Natural killer cell (primary cell): ENCODE results near the gene SIRT6. TPM values are rescaled to one million over a fixed set of nuclear protein-coding genes. Genes with fewer than 3 reads are reported as not detected.

Experiments
- ATAC-seq, 3 donors: fragments of 150-1000 bp in 2 of 3; fragments of 200-7000 bp in 1 of 3; cut with Tn5 transposase; 1 replicate in 1 of 3; 2 replicates in 2 of 3; pipeline ENCODE4 v1.10.0; 2021; ENCODE audit warnings: mild to moderate bottlenecking in 2 of 3, moderate library complexity in 2 of 3
- DNase-seq, 2 donors: peaks; one replicate each; pipeline versions ENCODE4 v3.0.0 to v3.0.0-alpha.2; 2013 to 2021; ENCODE audit warnings: mixed read lengths in 1 of 2
- H3K27ac ChIP-seq: one replicate; pipeline ENCODE4 v1.5.1; 2013; ENCODE audit warnings: mild to moderate bottlenecking, low read length
- H3K27me3 ChIP-seq: one replicate; pipeline ENCODE4 v1.6.1; 2013; ENCODE audit warnings: low read length; ENCODE audit not compliant: control insufficient read depth, insufficient read depth
- H3K36me3 ChIP-seq: one replicate; pipeline ENCODE4 v1.6.1; 2013; ENCODE audit warnings: low read length; ENCODE audit not compliant: control insufficient read depth, insufficient read depth
- H3K4me1 ChIP-seq: one replicate; pipeline ENCODE4 v1.6.1; 2013; ENCODE audit warnings: low read length; ENCODE audit not compliant: control insufficient read depth, insufficient read depth
- H3K4me3 ChIP-seq: one replicate; pipeline ENCODE4 v1.5.1; 2013; ENCODE audit warnings: low read length
- H3K9me3 ChIP-seq: one replicate; pipeline ENCODE4 v1.6.1; 2013; ENCODE audit warnings: low read length; ENCODE audit not compliant: control insufficient read depth, insufficient read depth
- H3K27ac Mint-ChIP-seq, 2 donors: one replicate each; pipeline ENCODE4 v1.8.0; 2022; ENCODE audit warnings: mild to moderate bottlenecking in 2 of 2, mixed read lengths in 2 of 2, moderate library complexity in 1 of 2
- H3K27me3 Mint-ChIP-seq, 2 donors: one replicate each; pipeline ENCODE4 v1.8.0; 2022; ENCODE audit warnings: low read depth in 2 of 2, mixed read lengths in 2 of 2
- H3K36me3 Mint-ChIP-seq: one replicate; pipeline ENCODE4 v1.8.0; 2022; ENCODE audit warnings: mixed read lengths
- H3K4me1 Mint-ChIP-seq, 2 donors: one replicate each; pipeline ENCODE4 v1.8.0; 2022; ENCODE audit warnings: mixed read lengths in 2 of 2
- H3K4me3 Mint-ChIP-seq: one replicate; pipeline ENCODE4 v1.8.0; 2022; ENCODE audit warnings: mild to moderate bottlenecking, moderate library complexity, mixed read lengths
- H3K9me3 Mint-ChIP-seq, 2 donors: one replicate each; pipeline ENCODE4 v1.8.0; 2022; ENCODE audit warnings: mixed read lengths in 2 of 2
- CTCF ChIP-seq: fragments of 200-600 bp; IDR thresholded peaks from one replicate; pipeline ENCODE4 v1.8.0; 2022; ENCODE audit warnings: antibody characterized with exemption
- WGBS: methylation state at CpG from one replicate; pipeline ENCODE4 v1.1.7; 2013; ENCODE audit warnings: missing lambda C conversion rate; ENCODE audit not compliant: insufficient coverage; 5-methylcytosine and 5-hydroxymethylcytosine counted together
- intact Hi-C: fragments of 100-400 bp; cut with micrococcal nuclease; formaldehyde crosslinking; loops from one replicate; pipeline ENCODE4 v1.14.2; 2022
- total RNA-seq, 4 donors: library from RNA; stranded (reverse); fragments of 120-200 nt in 1 of 4; gene quantifications; one replicate each; pipeline versions ENCODE4 v1.2.3 to v1.2.4, GENCODE V29; 2013 to 2022

Gene SIRT6
- total RNA-seq, 3 donors from 2014 or later (not counting 1 experiment from before 2014, with no cell fraction given), result 29.5 to 37.4 (median 30.5) TPM

DNA sequence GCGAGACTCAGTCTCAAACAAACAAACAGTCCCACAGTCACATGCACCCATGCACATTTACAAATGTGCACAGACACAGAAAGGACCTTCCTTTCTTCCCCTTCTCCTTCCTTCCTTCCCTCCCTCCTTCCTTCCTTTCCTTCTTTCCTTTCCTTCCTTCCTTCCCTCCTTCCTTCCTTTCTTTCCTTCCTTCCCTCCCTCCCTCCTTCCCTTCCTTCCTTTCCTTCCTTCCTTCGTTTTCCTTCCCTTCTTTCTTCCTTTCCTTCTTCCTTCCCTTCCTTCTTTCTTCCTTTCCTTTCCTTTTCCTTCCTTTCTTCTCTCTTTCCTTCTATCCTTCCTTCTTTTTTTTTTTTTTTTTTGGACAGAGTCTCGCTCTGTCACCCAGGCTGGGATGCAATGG, 30.8 kb upstream of the SIRT6 start:
- DNase-seq, result no peak

DNA sequence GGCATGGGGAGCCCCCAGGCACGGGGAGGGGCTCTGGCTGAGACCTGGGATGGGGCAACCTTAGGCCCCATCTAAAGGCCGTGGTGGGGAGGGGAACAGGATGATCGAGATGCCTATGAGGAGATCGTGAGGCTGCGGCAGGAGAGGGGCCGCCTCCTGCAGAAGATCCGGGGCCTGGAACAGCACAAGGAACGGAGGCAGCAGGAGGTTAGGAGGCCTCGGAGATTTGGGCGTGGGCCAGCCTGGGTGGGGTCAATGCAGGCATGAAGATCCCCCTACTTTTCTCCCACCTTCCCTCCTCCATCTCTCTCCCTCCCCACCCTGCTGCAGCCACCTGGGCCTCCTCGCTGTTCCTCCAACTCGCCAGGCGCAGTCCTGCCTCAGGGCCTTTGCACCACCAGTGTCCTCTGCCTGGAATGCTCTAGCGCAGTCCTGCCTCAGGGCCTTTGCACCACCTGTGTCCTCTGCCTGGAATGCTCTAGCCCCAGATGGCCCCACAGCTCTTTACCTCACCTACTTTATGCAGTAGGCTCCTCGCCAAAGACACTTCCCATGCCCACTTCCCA, 27.9 kb upstream of the SIRT6 start:
- WGBS, result 91% methylated on average over 15 of the region's 15 CpGs
- H3K4me1 Mint-ChIP-seq, result peaks cover 11 to 18% of the 10 kb centered on the region in 2 donors
- ATAC-seq, result no peak

More for the DNA sequence above, 30.8 kb upstream of the SIRT6 start:
- no peak for ATAC-seq
- no peaks in the 10 kb centered on the region for H3K36me3 ChIP-seq
- H3K9me3 ChIP-seq, result peaks cover 7% of the 10 kb centered on the region
- peaks cover 12% of the 10 kb centered on the region for H3K4me1 ChIP-seq
- H3K27ac Mint-ChIP-seq, result no peak overlapping the region
- H3K27me3 Mint-ChIP-seq, result peaks cover 0 to 4% of the 10 kb centered on the region in 2 donors
- peaks cover 11 to 18% of the 10 kb centered on the region in 2 donors for H3K4me1 Mint-ChIP-seq
- TF ChIP-seq CTCF, result no peak
- whole genome bisulfite sequencing, result 64% methylated on average over 3 of the region's 3 CpGs
- H3K4me3 Mint-ChIP-seq, result no peak overlapping the region
- H3K27ac ChIP-seq, result no peak overlapping the region
- H3K36me3 Mint-ChIP-seq, result no peaks in the 10 kb centered on the region
- intact Hi-C loops, result no loop called here
- no peaks in the 10 kb centered on the region for H3K9me3 Mint-ChIP-seq
- H3K27me3 ChIP-seq, result no peaks in the 10 kb centered on the region
- no peak overlapping the region for H3K4me3 ChIP-seq

DNA sequence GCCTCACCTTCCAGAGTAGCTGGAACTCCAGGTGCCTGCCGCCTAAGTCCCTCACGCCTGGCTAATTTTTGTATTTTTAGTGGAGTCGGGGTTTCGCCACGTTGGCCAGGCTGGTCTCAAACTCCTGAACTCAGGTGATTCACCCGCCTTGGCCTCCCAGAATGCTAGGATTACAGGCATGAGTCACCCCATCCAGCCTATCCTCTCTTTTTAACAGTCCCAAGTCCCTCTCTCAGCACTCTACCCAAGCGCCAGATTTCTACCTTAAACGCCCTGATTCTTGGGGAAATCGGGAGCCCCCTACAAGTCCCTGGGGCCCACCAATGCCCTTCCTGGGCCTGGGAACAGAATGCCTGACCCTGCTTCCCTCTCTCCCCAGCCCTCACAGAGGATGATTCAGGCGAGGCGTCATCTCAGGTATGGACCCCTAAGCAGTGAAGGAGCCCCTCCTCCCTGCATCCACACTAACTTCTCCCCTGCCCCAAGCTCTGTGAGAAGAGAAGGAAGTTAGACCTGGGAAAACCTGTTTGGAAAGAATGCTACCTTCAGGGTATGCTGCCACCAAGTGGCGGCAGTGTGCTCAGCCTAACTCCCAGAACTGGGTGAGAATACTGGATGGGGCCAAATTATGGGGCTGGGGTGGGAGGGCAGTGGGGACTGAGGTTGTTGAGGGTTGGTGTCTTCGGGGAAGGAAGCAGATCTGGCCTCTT, 26.2 kb upstream of the SIRT6 start:
- DNase-seq (no peak), ATAC-seq (peak in 1 of 3 donors; percentile 40)
- Mint-ChIP-seq H3K27ac (no peak overlapping the region), H3K36me3 (no peaks in the 10 kb centered on the region), H3K9me3 (no peaks in the 10 kb centered on the region), H3K27me3 (peaks cover 0 to 4% of the 10 kb centered on the region in 2 donors), H3K4me1 (peaks cover 0 to 13% of the 10 kb centered on the region in 2 donors), H3K4me3 (no peak overlapping the region)
- intact Hi-C loops, result loop anchor here (10.0 kb wide), 1 partner anchor 544 kb away; no protein-coding TSS in a partner anchor
- H3K27ac ChIP-seq, result no peak overlapping the region
- 81% methylated on average over 11 of the region's 13 CpGs for WGBS
- peak; percentile 2 for TF ChIP-seq CTCF
- no peaks in the 10 kb centered on the region for H3K36me3 ChIP-seq
- H3K4me3 ChIP-seq, result no peak overlapping the region
- H3K4me1 ChIP-seq, result peaks cover 4% of the 10 kb centered on the region
- no peaks in the 10 kb centered on the region for H3K9me3 ChIP-seq
- H3K27me3 ChIP-seq, result no peaks in the 10 kb centered on the region

More for the DNA sequence above, 27.9 kb upstream of the SIRT6 start:
- TF ChIP-seq CTCF, result no peak
- H3K36me3 ChIP-seq, result no peaks in the 10 kb centered on the region
- Mint-ChIP-seq H3K36me3 (no peaks in the 10 kb centered on the region), H3K9me3 (no peaks in the 10 kb centered on the region), H3K27ac (no peak overlapping the region), H3K27me3 (peaks cover 0 to 4% of the 10 kb centered on the region in 2 donors), H3K4me3 (no peak overlapping the region)
- H3K9me3 ChIP-seq, result no peaks in the 10 kb centered on the region
- H3K4me3 ChIP-seq, result no peak overlapping the region
- H3K27me3 ChIP-seq, result no peaks in the 10 kb centered on the region
- H3K4me1 ChIP-seq, result peaks cover 12% of the 10 kb centered on the region
- no peak for DNase-seq
- H3K27ac ChIP-seq, result no peak overlapping the region
- intact Hi-C loops, result no loop called here
